K562 (cell line): Measurements from ENCODE around the gene MAGEB4. TPM values are rescaled to one million over a fixed set of nuclear protein-coding genes. Genes with fewer than 3 reads are reported as not detected.

Experiments
- CUX1 ChIP-seq: fragments of 200-800 bp; sonication (Bioruptor generic); IDR thresholded peaks from 2 replicates; pipeline ENCODE4 v1.6.1; 2016; ENCODE audit warnings: missing genetic modification characterization, missing compliant biosample characterization
- E2F6 ChIP-seq, 2 experiments: IDR thresholded peaks; 2 replicates each; pipeline ENCODE4 v1.6.1; 2011; ENCODE audit warnings: borderline replicate concordance in 1 of 2, control low read depth in 1 of 2, low read depth in 1 of 2, low read length in 1 of 2, mild to moderate bottlenecking in 1 of 2, mixed read lengths in 1 of 2, moderate library complexity in 1 of 2; ENCODE audit not compliant: insufficient read depth in 1 of 2, insufficient read length in 1 of 2, poor library complexity in 1 of 2, severe bottlenecking in 1 of 2; ENCODE audit errors: extremely low read depth in 1 of 2
- ELF4 ChIP-seq: fragments of 450-650 bp; formaldehyde crosslinking; IDR thresholded peaks from 2 replicates; pipeline ENCODE4 v1.4.0; 2022; ENCODE audit warnings: missing genetic modification characterization
- GMEB1 ChIP-seq: fragments of 250-450 bp; sonication (Bioruptor Pico); IDR thresholded peaks from 2 replicates; pipeline ENCODE4 v1.4.0; 2020; ENCODE audit warnings: mild to moderate bottlenecking
- HCFC1 ChIP-seq: IDR thresholded peaks from 2 replicates; pipeline ENCODE4 v1.6.1; 2012; ENCODE audit warnings: low read depth, low read length, improper control_type of control experiment
- HINFP ChIP-seq: fragments of 450-650 bp; conservative IDR thresholded peaks from 2 replicates; pipeline ENCODE4 v1.6.1; 2016; ENCODE audit warnings: missing genetic modification characterization, low read depth, mild to moderate bottlenecking, control low read depth, missing compliant biosample characterization
- L3MBTL2 ChIP-seq: fragments of 450-650 bp; IDR thresholded peaks from 2 replicates; pipeline ENCODE4 v1.6.1; 2016; ENCODE audit warnings: mild to moderate bottlenecking, moderate library complexity
- MITF ChIP-seq: IDR thresholded peaks from 2 replicates; pipeline ENCODE4 v1.6.1; 2014; ENCODE audit warnings: antibody characterized with exemption
- MXD1 ChIP-seq: fragments of 250-450 bp; sonication (Bioruptor Pico); IDR thresholded peaks from 2 replicates; pipeline ENCODE4 v1.8.0; 2021; ENCODE audit warnings: borderline replicate concordance, mild to moderate bottlenecking, moderate library complexity; ENCODE audit not compliant: poor library complexity, severe bottlenecking
- POU5F1 ChIP-seq: fragments of 150-350 bp; IDR thresholded peaks from 2 replicates; pipeline ENCODE4 v1.6.1; 2014; ENCODE audit warnings: borderline replicate concordance, low read length, low read depth, mild to moderate bottlenecking; ENCODE audit not compliant: partially characterized antibody
- RBM22 ChIP-seq: fragments of 200-400 bp; formaldehyde crosslinking; IDR thresholded peaks from 2 replicates; pipeline ENCODE4 v1.6.1; 2018; ENCODE audit warnings: low read length, low read depth; ENCODE audit not compliant: poor library complexity, severe bottlenecking
- RBM34 ChIP-seq: fragments of 200-400 bp; formaldehyde crosslinking; IDR thresholded peaks from 2 replicates; pipeline ENCODE4 v1.6.1; 2018; ENCODE audit warnings: low read length, borderline replicate concordance; ENCODE audit not compliant: insufficient read depth
- ZNF217 ChIP-seq: sonication (generic); formaldehyde crosslinking; IDR thresholded peaks from 2 replicates; pipeline ENCODE4 v1.8.0; 2022; ENCODE audit warnings: mild to moderate bottlenecking, missing genetic modification reagents
- ZNF24 ChIP-seq: fragments of 450-650 bp; IDR thresholded peaks from 2 replicates; pipeline ENCODE4 v1.6.1; 2016
- polyA plus RNA-seq, 8 experiments: library from polyadenylated mRNA; depleted of rRNA in 4 of 8; stranded (reverse) in 5 of 8; unstranded in 3 of 8; fragments of >200 nt; fragmentation: Nextera tagmentation in 2 of 8; fragmentation: Illumina TruSeq in 1 of 8; extraction: Ambion mirVana in 2 of 8; extraction: Trizol in 1 of 8; gene quantifications; 2 replicates each; pipeline versions ENCODE4 v1.2.1 to v1.2.3, GENCODE V29; 2011 to 2014; ENCODE audit warnings: inconsistent platforms in 1 of 8, missing spikeins in 1 of 8
- total RNA-seq, 7 experiments: library from RNA; depleted of rRNA in 6 of 7; stranded (reverse); fragments of >200 nt in 6 of 7; fragmentation: Illumina TruSeq in 2 of 7; extraction: Trizol in 2 of 7; gene quantifications; 2 replicates each; pipeline versions ENCODE4 v1.2.1 to v1.2.3, GENCODE V29; 2011 to 2021; ENCODE audit warnings: low replicate concordance in 1 of 7

MAGEB4 gene
- total and polyA plus RNA-seq, 9 of the 15 experiments (the other 6 are each of a cell fraction or from before 2014, with no cell fraction given) = 0.04 to 0.09 (median 0.06) TPM; not detected in 6

GRCh38 chrX:30246769-30247489, 5.1 kb downstream of the MAGEB4 start, which contains the start of gene MAGEB1 (continued):
- no peak for TF ChIP-seq RBM34
- no peak for TF ChIP-seq ZNF217 (CRISPR knock-in tag)
- TF ChIP-seq CUX1 (CRISPR knock-in tag) = no peak
- TF ChIP-seq POU5F1 = no peak
- TF ChIP-seq E2F6 (IDR thresholded peaks at IDR 0.05; ENCODE audit: borderline replicate concordance in 1 of 2, extremely low read depth in 1 of 2, insufficient read depth in 1 of 2, insufficient read length in 1 of 2, low read depth in 1 of 2, low read length in 1 of 2, poor library complexity in 1 of 2, severe bottlenecking in 1 of 2) = peak; percentile 59 to 65
- TF ChIP-seq RBM22 = no peak
- TF ChIP-seq HCFC1 = peak; percentile 56
- peak; percentile 97 for TF ChIP-seq GMEB1 (CRISPR knock-in tag)
- no peak for TF ChIP-seq ELF4 (CRISPR knock-in tag)
- no peak for TF ChIP-seq MXD1 (CRISPR knock-in tag)
- no peak for TF ChIP-seq MITF
- no peak for TF ChIP-seq ZNF24
- no peak for TF ChIP-seq HINFP (tag)
- TF ChIP-seq L3MBTL2 = peak; percentile 93
